HG03039 (cell line): ENCODE results near the gene ELOVL3.
"Not testable (repeated sequence)": the region's sequence is repeated elsewhere in the genome, so short reads cannot be mapped to it uniquely, and the experiment has no call there.

ENCODE experiments used
- ATAC-seq: cut with Tn5 transposase; IDR thresholded peaks from one replicate; pipeline ENCODE4 v1.9.1; 2021; ENCODE audit warnings: mild to moderate bottlenecking, moderate library complexity; ENCODE audit not compliant: unreplicated experiment

The ELOVL3 gene

GRCh38 chr10:102246261-102246660, 20.2 kb downstream of the ELOVL3 start:
- ATAC-seq: no peak

GRCh38 chr10:102247734-102248133, 21.6 kb downstream of the ELOVL3 start:
- ATAC-seq: no peak

- not testable (repeated sequence) for ATAC-seq
These were observed 26.4 kb downstream of the ELOVL3 start for GRCh38 chr10:102252508-102252907.

- ATAC-seq: no peak
These were observed 28.3 kb downstream of the ELOVL3 start for GRCh38 chr10:102254426-102254825.

GRCh38 chr10:102255404-102255803, 29.3 kb downstream of the ELOVL3 start:
- no peak for ATAC-seq

- no peak for ATAC-seq
These were observed 35.1 kb downstream of the ELOVL3 start for GRCh38 chr10:102261196-102261595.

GRCh38 chr10:102261842-102262241, 35.7 kb downstream of the ELOVL3 start:
- ATAC-seq: no peak

GRCh38 chr10:102262744-102263370, 36.8 kb downstream of the ELOVL3 start:
- ATAC-seq: no peak

GRCh38 chr10:102264371-102264770, 38.3 kb downstream of the ELOVL3 start:
- ATAC-seq: no peak

GRCh38 chr10:102266670-102267069, 40.6 kb downstream of the ELOVL3 start:
- no peak for ATAC-seq

- no peak for ATAC-seq
These were observed 41.6 kb downstream of the ELOVL3 start for GRCh38 chr10:102267748-102268147.

- no peak for ATAC-seq
These were observed 42.3 kb downstream of the ELOVL3 start for GRCh38 chr10:102268375-102268888.

GRCh38 chr10:102269017-102269416, 42.9 kb downstream of the ELOVL3 start:
- no peak for ATAC-seq

- ATAC-seq: no peak
These were observed 48.0 kb downstream of the ELOVL3 start for GRCh38 chr10:102274062-102274461.

GRCh38 chr10:102275343-102275742, 49.2 kb downstream of the ELOVL3 start:
- ATAC-seq: no peak

GRCh38 chr10:102279104-102279503, 53.0 kb downstream of the ELOVL3 start:
- no peak for ATAC-seq
